ENCODE results near the gene EPAS1. TPM values are rescaled to one million over a fixed set of nuclear protein-coding genes. Genes with fewer than 3 reads are reported as not detected.

Gene EPAS1
- total RNA-seq, 1 experiment from 2014 or later, result 43.2 TPM

DNA sequence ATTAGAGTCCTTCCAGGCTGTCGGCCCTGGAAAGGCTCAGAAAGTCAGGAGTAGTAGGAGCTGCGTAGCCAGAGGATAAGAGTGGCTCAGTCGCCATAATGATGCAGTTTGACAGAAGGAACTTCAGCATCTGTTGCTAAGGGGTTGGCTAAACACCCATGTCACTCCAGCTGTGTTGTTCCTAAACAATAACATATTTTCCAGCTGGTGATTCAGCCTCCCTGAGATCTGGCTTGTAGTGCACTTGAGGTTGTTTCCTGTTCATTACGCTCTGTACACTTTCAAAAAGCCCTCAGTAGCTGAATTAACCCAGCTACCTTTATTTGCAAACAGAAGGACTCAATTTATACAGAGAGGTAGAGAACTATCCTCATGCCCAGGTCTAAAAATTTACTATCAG, 39.7 kb upstream of the EPAS1 start:
- ATAC-seq (0 out of 2 replicates have a peak, but pooled peaks have one; percentile 11), DNase-seq (no peak)
- CTCF ChIA-PET, result no interaction called here
- BruUV-seq (replicated peaks), result no TSS peak
- intact Hi-C loops (cut with micrococcal nuclease), result no loop called here
- H4K20me1 ChIP-seq (ENCODE audit: low read length), result no peaks in the 10 kb centered on the region
- H3K79me2 ChIP-seq (ENCODE audit: low read length), result no peaks in the 10 kb centered on the region
- H2AFZ ChIP-seq (ENCODE audit: low read length), result no peak overlapping the region
- no peaks in the 10 kb centered on the region for H3K27me3 ChIP-seq (ENCODE audit: low read length)
- no peak overlapping the region for H3K4me3 ChIP-seq (ENCODE audit: low read length)
- H3K4me2 ChIP-seq (ENCODE audit: low read length), result no peak overlapping the region
- H3K4me1 ChIP-seq (ENCODE audit: insufficient read depth, low read length), result peaks cover 12% of the 10 kb centered on the region
- H3F3A ChIP-seq (ENCODE audit: low read length, unreplicated experiment), result no peaks in the 10 kb centered on the region
- H3K9me3 ChIP-seq (ENCODE audit: low read length), result no peaks in the 10 kb centered on the region
- POLR2A ChIA-PET (ENCODE audit: unreplicated experiment), result no interaction called here
- TF ChIP-seq EZH2 (IDR thresholded peaks at IDR 0.05; ENCODE audit: low read length, unreplicated experiment) (no peak), EZH2phosphoT487 (IDR thresholded peaks at IDR 0.05; ENCODE audit: borderline replicate concordance, low read length) (no peak)
- TF ChIP-seq, protein P1, sequence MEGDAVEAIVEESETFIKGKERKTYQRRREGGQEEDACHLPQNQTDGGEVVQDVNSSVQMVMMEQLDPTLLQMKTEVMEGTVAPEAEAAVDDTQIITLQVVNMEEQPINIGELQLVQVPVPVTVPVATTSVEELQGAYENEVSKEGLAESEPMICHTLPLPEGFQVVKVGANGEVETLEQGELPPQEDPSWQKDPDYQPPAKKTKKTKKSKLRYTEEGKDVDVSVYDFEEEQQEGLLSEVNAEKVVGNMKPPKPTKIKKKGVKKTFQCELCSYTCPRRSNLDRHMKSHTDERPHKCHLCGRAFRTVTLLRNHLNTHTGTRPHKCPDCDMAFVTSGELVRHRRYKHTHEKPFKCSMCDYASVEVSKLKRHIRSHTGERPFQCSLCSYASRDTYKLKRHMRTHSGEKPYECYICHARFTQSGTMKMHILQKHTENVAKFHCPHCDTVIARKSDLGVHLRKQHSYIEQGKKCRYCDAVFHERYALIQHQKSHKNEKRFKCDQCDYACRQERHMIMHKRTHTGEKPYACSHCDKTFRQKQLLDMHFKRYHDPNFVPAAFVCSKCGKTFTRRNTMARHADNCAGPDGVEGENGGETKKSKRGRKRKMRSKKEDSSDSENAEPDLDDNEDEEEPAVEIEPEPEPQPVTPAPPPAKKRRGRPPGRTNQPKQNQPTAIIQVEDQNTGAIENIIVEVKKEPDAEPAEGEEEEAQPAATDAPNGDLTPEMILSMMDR (conservative IDR thresholded peaks at IDR 0.05; ENCODE audit: low read depth, low read length), result no peak
- H3K9ac ChIP-seq (ENCODE audit: low read length), result no peak overlapping the region
- 0 out of 2 replicates have a peak, but pooled peaks cover 1% of the 10 kb centered on the region for H3K9me2 ChIP-seq (replicated peaks; ENCODE audit: low read length)
- H3K27ac ChIP-seq (ENCODE audit: low read length), result no peak overlapping the region
- no peaks in the 10 kb centered on the region for H3K36me3 ChIP-seq (ENCODE audit: low read depth, low read length)

GRCh38 chr2:46257980-46258379, 39.2 kb upstream of the EPAS1 start:
- DNase-seq (no peak), ATAC-seq (no peak)
- TF ChIP-seq EZH2 (IDR thresholded peaks at IDR 0.05; ENCODE audit: low read length, unreplicated experiment) (no peak), EZH2phosphoT487 (IDR thresholded peaks at IDR 0.05; ENCODE audit: borderline replicate concordance, low read length) (no peak)
- TF ChIP-seq, protein P1 (conservative IDR thresholded peaks at IDR 0.05; ENCODE audit: low read depth, low read length), result no peak
- Histone ChIP-seq H3K27me3 (ENCODE audit: low read length) (no peaks in the 10 kb centered on the region), H3K4me2 (ENCODE audit: low read length) (no peak overlapping the region), H3K4me3 (ENCODE audit: low read length) (no peak overlapping the region), H3K27ac (ENCODE audit: low read length) (no peak overlapping the region), H3K9me2 (replicated peaks; ENCODE audit: low read length) (0 out of 2 replicates have a peak, but pooled peaks cover 3% of the 10 kb centered on the region), H3K36me3 (ENCODE audit: low read depth, low read length) (no peaks in the 10 kb centered on the region), H3K79me2 (ENCODE audit: low read length) (no peaks in the 10 kb centered on the region), H3F3A (ENCODE audit: low read length, unreplicated experiment) (no peaks in the 10 kb centered on the region), H4K20me1 (ENCODE audit: low read length) (no peaks in the 10 kb centered on the region), H3K4me1 (ENCODE audit: insufficient read depth, low read length) (peaks cover 7% of the 10 kb centered on the region), H3K9me3 (ENCODE audit: low read length) (no peaks in the 10 kb centered on the region), H3K9ac (ENCODE audit: low read length) (no peak overlapping the region), H2AFZ (ENCODE audit: low read length) (no peak overlapping the region)
- ChIA-PET CTCF (no interaction called here), POLR2A (ENCODE audit: unreplicated experiment) (no interaction called here)
- no TSS peak for BruUV-seq (replicated peaks)
- intact Hi-C loops (cut with micrococcal nuclease), result no loop called here

DNA sequence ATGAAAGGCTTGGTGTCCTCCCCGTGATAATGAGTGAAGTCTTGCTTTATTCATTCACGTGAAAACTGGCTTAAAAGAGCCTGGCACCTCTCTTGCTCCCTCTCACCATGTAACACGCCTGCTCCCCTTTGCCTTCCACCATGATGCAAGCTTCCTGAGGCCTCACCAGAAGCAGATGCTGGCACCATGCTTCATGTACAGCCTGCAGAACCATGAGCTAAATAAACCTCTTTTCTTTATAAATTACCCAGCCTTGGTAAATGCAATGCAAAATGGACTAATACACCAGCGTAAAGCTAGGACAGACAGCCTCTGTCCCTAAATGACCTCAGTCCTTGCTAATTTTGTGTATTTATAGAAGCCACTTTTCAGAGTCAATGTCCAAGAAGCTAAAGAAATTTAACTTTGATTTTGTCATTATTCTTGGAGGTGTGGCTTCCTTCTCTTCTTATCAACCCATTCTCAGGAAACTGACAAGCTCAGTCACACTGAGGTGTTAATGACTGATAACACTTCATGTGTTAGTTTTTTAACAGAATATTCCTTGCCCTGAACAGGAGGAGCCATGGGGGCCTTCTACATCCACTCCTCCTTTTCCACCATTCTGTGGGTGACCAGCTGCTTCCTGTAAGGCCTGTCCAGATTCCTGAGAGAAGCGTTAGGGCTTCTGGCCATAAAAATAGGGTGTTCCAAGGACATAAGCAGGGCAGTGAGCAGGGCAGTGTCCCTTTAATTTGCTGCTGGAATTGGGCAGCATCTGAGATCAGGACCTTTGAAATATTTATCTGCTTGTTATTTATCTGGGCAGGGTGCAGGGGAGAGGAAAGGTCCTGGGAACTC, 38.0 kb upstream of the EPAS1 start:
- H3K4me1 ChIP-seq (ENCODE audit: insufficient read depth, low read length), result no peaks in the 10 kb centered on the region
- no peak overlapping the region for H3K4me3 ChIP-seq (ENCODE audit: low read length)
- ChIA-PET POLR2A (ENCODE audit: unreplicated experiment) (no interaction called here), CTCF (no interaction called here)
- no peaks in the 10 kb centered on the region for H3K79me2 ChIP-seq (ENCODE audit: low read length)
- H3K9me2 ChIP-seq (replicated peaks; ENCODE audit: low read length), result 0 out of 2 replicates have a peak, but pooled peaks cover 3% of the 10 kb centered on the region
- H3F3A ChIP-seq (ENCODE audit: low read length, unreplicated experiment), result no peaks in the 10 kb centered on the region
- no peak for TF ChIP-seq EZH2 (IDR thresholded peaks at IDR 0.05; ENCODE audit: low read length, unreplicated experiment)
- TF ChIP-seq, protein P1 (conservative IDR thresholded peaks at IDR 0.05; ENCODE audit: low read depth, low read length), result no peak
- no peak for TF ChIP-seq EZH2phosphoT487 (IDR thresholded peaks at IDR 0.05; ENCODE audit: borderline replicate concordance, low read length)
- no peaks in the 10 kb centered on the region for H4K20me1 ChIP-seq (ENCODE audit: low read length)
- ATAC-seq (no peak), DNase-seq (no peak)
- no peaks in the 10 kb centered on the region for H3K27me3 ChIP-seq (ENCODE audit: low read length)
- no peak overlapping the region for H2AFZ ChIP-seq (ENCODE audit: low read length)
- no peaks in the 10 kb centered on the region for H3K36me3 ChIP-seq (ENCODE audit: low read depth, low read length)
- no peak overlapping the region for H3K4me2 ChIP-seq (ENCODE audit: low read length)
- no peak overlapping the region for H3K27ac ChIP-seq (ENCODE audit: low read length)
- BruUV-seq (replicated peaks), result no TSS peak
- no peaks in the 10 kb centered on the region for H3K9me3 ChIP-seq (ENCODE audit: low read length)
- H3K9ac ChIP-seq (ENCODE audit: low read length), result no peak overlapping the region
- intact Hi-C loops (cut with micrococcal nuclease), result no loop called here
